Measurements from ENCODE around the gene NEDD8.

DNA sequence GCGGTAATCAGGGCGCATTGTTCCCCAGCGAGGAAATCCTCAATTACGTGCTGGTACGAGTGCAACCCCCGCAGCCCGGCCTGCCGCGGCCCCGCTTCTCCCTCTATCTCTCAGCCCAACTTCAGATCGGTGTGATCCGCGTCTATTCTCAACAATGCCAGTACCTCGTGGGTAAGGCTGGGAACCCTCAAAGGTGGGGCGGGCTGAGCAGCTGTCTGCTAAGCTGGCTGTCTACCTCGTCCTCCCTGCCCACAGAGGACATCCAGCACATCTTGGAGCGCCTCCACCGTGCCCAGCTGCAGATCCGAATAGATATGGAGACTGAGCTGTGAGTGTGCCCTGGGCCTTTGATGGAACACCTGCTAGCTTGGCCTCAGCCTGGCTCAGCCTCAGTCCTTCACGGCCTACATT lies 59.3 kb downstream of the NEDD8 start:
- TF ChIP-seq CTCF (IDR thresholded peaks at IDR 0.05 in 8 of 11, conservative IDR thresholded peaks at IDR 0.05 in 3 of 11) (no peak), POLR2AphosphoS5 (IDR thresholded peaks at IDR 0.05) (peak in 1 of 3 donors; percentile 63), POLR2A (IDR thresholded peaks at IDR 0.05) (no peak)

Data from spleen (tissue), 7 donors.